Measurements from ENCODE around the gene ALG13.
A peak's percentile ranks its signal among the peaks of the same experiment; 100 is the strongest.

Gene ALG13

DNA sequence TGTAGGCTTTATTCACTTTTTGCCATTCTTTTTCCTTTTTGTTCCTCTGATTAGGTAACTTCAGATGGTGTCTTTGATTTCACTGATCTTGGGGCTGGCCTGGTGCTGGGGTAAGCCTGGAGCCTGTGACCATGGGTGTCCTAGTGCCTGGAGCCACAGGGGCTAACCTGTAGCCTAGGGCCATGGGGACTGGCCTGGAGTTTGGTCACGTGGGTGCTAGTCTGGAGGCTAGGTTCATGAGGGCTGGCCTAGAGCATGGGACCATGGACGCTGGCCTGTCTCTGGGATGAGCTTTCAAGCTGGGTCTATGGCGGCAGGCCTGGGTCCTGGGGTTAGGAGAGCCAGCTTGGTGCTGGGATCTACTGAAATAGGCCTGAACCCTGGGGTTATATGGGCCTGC is 32.2 kb upstream of the ALG13 start:
- H3K4me3 ChIP-seq (ENCODE audit: low read depth, low read length): no peak overlapping the region
- TF ChIP-seq, protein P1, sequence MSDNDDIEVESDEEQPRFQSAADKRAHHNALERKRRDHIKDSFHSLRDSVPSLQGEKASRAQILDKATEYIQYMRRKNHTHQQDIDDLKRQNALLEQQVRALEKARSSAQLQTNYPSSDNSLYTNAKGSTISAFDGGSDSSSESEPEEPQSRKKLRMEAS (IDR thresholded peaks at IDR 0.05; ENCODE audit: low read depth, low read length): no peak
- no peak for TF ChIP-seq MYC (IDR thresholded peaks at IDR 0.05; ENCODE audit: low read depth, low read length)
- TF ChIP-seq, protein P2, sequence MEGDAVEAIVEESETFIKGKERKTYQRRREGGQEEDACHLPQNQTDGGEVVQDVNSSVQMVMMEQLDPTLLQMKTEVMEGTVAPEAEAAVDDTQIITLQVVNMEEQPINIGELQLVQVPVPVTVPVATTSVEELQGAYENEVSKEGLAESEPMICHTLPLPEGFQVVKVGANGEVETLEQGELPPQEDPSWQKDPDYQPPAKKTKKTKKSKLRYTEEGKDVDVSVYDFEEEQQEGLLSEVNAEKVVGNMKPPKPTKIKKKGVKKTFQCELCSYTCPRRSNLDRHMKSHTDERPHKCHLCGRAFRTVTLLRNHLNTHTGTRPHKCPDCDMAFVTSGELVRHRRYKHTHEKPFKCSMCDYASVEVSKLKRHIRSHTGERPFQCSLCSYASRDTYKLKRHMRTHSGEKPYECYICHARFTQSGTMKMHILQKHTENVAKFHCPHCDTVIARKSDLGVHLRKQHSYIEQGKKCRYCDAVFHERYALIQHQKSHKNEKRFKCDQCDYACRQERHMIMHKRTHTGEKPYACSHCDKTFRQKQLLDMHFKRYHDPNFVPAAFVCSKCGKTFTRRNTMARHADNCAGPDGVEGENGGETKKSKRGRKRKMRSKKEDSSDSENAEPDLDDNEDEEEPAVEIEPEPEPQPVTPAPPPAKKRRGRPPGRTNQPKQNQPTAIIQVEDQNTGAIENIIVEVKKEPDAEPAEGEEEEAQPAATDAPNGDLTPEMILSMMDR (IDR thresholded peaks at IDR 0.05; ENCODE audit: low read depth, low read length): no peak
- no peak for TF ChIP-seq POLR2A (IDR thresholded peaks at IDR 0.05; ENCODE audit: extremely low read depth, insufficient read length)
- DNase-seq (ENCODE audit: low read depth): no peak

DNA sequence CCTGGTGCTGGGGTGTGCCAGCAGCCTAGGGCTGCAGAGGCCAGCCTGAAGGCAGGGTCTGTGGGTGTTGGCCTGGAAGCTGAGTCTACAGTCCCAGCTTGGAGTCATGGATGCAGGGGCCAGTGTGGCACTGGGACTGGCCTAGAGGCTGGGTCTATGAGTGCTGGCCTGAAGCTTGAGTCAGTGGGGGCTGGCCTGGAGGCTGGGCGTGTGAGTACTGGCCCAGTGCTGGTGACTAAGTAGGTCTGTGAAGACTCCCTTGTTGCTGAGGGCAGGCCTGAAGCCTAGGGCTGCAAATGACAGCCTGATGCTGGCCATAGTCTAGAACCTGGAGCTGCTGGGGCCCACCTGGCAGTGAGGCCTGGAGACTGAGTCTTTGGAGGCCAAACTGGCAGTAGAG is 31.3 kb upstream of the ALG13 start:
- TF ChIP-seq POLR2A (IDR thresholded peaks at IDR 0.05; ENCODE audit: extremely low read depth, insufficient read length): no peak
- TF ChIP-seq MYC (IDR thresholded peaks at IDR 0.05; ENCODE audit: low read depth, low read length): no peak
- TF ChIP-seq, protein P1 (IDR thresholded peaks at IDR 0.05; ENCODE audit: low read depth, low read length): no peak
- TF ChIP-seq, protein P2 (IDR thresholded peaks at IDR 0.05; ENCODE audit: low read depth, low read length): no peak
- DNase-seq (ENCODE audit: low read depth): no peak
- H3K4me3 ChIP-seq (ENCODE audit: low read depth, low read length): no peak overlapping the region

DNA sequence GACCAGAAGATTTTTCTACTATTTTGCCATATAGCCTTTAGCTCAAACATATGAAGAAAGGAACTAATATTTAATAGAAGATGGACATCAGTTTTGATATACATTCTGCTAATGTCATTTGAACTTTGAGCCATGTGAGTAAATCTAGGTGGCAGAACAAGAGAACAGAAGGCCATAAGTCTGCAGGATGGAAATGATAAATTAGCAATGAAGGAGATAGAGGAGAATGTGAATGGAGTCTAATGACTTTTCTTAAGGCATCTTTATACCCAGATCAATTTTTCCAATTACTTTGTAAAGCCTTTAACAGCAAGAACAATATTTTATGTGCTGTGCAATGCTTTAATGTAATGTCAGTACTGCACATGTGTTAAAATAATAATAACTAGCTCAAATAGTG is 30.1 kb upstream of the ALG13 start:
- TF ChIP-seq MYC (IDR thresholded peaks at IDR 0.05; ENCODE audit: low read depth, low read length) (no peak), POLR2A (IDR thresholded peaks at IDR 0.05; ENCODE audit: extremely low read depth, insufficient read length) (no peak)
- TF ChIP-seq, protein P1 (IDR thresholded peaks at IDR 0.05; ENCODE audit: low read depth, low read length): no peak
- TF ChIP-seq, protein P2 (IDR thresholded peaks at IDR 0.05; ENCODE audit: low read depth, low read length): no peak
- H3K4me3 ChIP-seq (ENCODE audit: low read depth, low read length): no peak overlapping the region
- DNase-seq (ENCODE audit: low read depth): no peak

DNA sequence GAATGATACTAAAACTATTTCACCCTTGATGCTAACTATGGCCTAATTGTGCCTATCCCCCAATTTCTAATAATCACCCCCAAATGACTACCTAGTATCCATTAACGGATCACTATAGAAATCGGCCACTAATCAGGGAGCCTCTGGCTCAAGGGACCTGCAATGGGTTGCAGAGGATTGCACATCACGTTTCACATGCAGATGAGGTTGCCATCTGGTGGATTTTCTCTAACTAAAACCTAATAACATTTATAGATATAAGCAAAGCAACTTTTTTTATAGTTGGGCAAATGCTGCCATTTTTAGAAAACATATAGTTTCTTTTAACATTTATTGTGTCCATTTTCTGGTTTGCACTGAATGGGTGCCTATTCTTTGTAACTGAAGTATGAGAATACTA is 28.3 kb upstream of the ALG13 start:
- H3K4me3 ChIP-seq (ENCODE audit: low read depth, low read length): no peak overlapping the region
- peak; percentile 20 for DNase-seq (ENCODE audit: low read depth)
- TF ChIP-seq POLR2A (IDR thresholded peaks at IDR 0.05; ENCODE audit: extremely low read depth, insufficient read length) (no peak), MYC (IDR thresholded peaks at IDR 0.05; ENCODE audit: low read depth, low read length) (no peak)
- TF ChIP-seq, protein P2 (IDR thresholded peaks at IDR 0.05; ENCODE audit: low read depth, low read length): no peak
- TF ChIP-seq, protein P1 (IDR thresholded peaks at IDR 0.05; ENCODE audit: low read depth, low read length): no peak

DNA sequence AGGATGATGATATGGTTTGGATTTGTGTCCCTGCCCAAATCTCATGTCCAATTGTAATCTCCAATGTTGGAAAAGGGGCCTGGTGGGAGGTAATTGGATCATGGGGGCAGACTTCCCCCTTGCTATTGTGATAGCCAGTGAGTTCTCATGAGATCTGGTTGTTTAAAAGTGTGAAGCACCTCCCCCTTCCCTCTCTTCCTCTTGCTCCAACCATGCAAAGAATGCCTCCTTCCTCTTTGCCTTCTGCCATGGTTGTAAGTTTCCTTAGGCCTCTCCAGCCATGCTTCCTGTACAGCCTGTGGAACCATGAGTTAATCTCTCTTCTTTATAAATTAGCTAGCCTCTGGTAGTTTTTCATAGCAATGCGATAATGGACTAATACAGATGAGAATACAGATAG is 19.7 kb upstream of the ALG13 start:
- DNase-seq (ENCODE audit: low read depth): peak; percentile 8
- TF ChIP-seq, protein P2 (IDR thresholded peaks at IDR 0.05; ENCODE audit: low read depth, low read length): no peak
- TF ChIP-seq POLR2A (IDR thresholded peaks at IDR 0.05; ENCODE audit: extremely low read depth, insufficient read length) (no peak), MYC (IDR thresholded peaks at IDR 0.05; ENCODE audit: low read depth, low read length) (no peak)
- TF ChIP-seq, protein P1 (IDR thresholded peaks at IDR 0.05; ENCODE audit: low read depth, low read length): no peak
- H3K4me3 ChIP-seq (ENCODE audit: low read depth, low read length): no peak overlapping the region

DNA sequence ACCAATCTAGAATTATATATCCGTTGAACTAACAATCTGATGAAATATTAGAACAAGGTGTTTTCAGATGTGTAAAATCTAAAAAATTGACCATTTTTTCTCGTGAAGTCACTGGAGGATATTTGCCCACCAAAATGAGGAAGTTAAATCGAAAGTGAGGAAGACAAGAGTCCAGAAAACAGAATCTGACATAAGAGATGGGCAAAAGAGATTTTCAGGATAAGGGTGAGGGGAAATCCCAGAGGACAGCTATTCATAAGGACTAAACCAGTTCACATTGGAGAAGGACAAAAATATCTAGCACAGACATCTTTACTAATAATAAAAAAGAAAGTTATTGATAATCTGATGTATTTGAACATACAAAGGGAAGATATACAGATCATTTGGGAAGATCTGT is 18.7 kb upstream of the ALG13 start:
- TF ChIP-seq, protein P1 (IDR thresholded peaks at IDR 0.05; ENCODE audit: low read depth, low read length): no peak
- peak; percentile 4 for DNase-seq (ENCODE audit: low read depth)
- H3K4me3 ChIP-seq (ENCODE audit: low read depth, low read length): no peak overlapping the region
